Stomach (tissue), 4 donors: ENCODE data around the gene MYO1E.

ENCODE experiments used
- POLR2AphosphoS5 ChIP-seq, 3 donors: sonication (generic); formaldehyde crosslinking; IDR thresholded peaks; one replicate each; pipeline ENCODE4 v1.6.1; 2016; ENCODE audit warnings: antibody characterized with exemption in 3 of 3
- TF ChIP-seq, protein P1 (sequence below), 7 experiments: fragments of 450-650 bp in 4 of 7; fragments of 200-600 bp in 3 of 7; sonication (generic) in 3 of 7; IDR thresholded peaks; one replicate each; pipeline ENCODE4 v1.5.1; 2016 to 2019; ENCODE audit warnings: antibody characterized with exemption in 7 of 7, control low read depth in 2 of 7, mild to moderate bottlenecking in 1 of 7

GRCh38 chr15:59157840-59158700 lies 214.6 kb downstream of the MYO1E start:
- TF ChIP-seq, protein P1, sequence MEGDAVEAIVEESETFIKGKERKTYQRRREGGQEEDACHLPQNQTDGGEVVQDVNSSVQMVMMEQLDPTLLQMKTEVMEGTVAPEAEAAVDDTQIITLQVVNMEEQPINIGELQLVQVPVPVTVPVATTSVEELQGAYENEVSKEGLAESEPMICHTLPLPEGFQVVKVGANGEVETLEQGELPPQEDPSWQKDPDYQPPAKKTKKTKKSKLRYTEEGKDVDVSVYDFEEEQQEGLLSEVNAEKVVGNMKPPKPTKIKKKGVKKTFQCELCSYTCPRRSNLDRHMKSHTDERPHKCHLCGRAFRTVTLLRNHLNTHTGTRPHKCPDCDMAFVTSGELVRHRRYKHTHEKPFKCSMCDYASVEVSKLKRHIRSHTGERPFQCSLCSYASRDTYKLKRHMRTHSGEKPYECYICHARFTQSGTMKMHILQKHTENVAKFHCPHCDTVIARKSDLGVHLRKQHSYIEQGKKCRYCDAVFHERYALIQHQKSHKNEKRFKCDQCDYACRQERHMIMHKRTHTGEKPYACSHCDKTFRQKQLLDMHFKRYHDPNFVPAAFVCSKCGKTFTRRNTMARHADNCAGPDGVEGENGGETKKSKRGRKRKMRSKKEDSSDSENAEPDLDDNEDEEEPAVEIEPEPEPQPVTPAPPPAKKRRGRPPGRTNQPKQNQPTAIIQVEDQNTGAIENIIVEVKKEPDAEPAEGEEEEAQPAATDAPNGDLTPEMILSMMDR (IDR thresholded peaks at IDR 0.05), result no peak
- TF ChIP-seq POLR2AphosphoS5 (IDR thresholded peaks at IDR 0.05), result no peak
